HG03442 (cell line): Measurements from ENCODE around the gene RAP2A.
A peak's percentile ranks its signal among the peaks of the same experiment; 100 is the strongest.

Source experiments
- ATAC-seq: cut with Tn5 transposase; IDR thresholded peaks from one replicate; pipeline ENCODE4 v1.9.1; 2021; ENCODE audit warnings: mild to moderate bottlenecking, moderate library complexity; ENCODE audit not compliant: unreplicated experiment

The RAP2A gene

GRCh38 chr13:97446448-97446847 lies 12.5 kb downstream of the RAP2A start:
- ATAC-seq: no peak

GRCh38 chr13:97448503-97449251 lies 14.7 kb downstream of the RAP2A start:
- ATAC-seq: peak; percentile 50

- ATAC-seq: no peak
Observed at GRCh38 chr13:97454699-97455098, 20.7 kb downstream of the RAP2A start.

- no peak for ATAC-seq
Observed at GRCh38 chr13:97456047-97456446, 22.1 kb downstream of the RAP2A start.

- ATAC-seq: peak; percentile 26
Observed at GRCh38 chr13:97459215-97459777, 25.3 kb downstream of the RAP2A start.

- ATAC-seq: peak; percentile 93
Observed at GRCh38 chr13:97460004-97460775, 26.2 kb downstream of the RAP2A start.

- no peak for ATAC-seq
Observed at GRCh38 chr13:97460853-97461252, 26.9 kb downstream of the RAP2A start.

- no peak for ATAC-seq
Observed at GRCh38 chr13:97464561-97464960, 30.6 kb downstream of the RAP2A start.

- no peak for ATAC-seq
Observed at GRCh38 chr13:97466722-97467121, 32.8 kb downstream of the RAP2A start.

- ATAC-seq: no peak
Observed at GRCh38 chr13:97468331-97468730, 34.4 kb downstream of the RAP2A start.

- no peak for ATAC-seq
Observed at GRCh38 chr13:97471711-97472110, 37.7 kb downstream of the RAP2A start.

- no peak for ATAC-seq
Observed at GRCh38 chr13:97474349-97474980, 40.5 kb downstream of the RAP2A start.

GRCh38 chr13:97475011-97475410 lies 41.0 kb downstream of the RAP2A start:
- ATAC-seq: no peak

- no peak for ATAC-seq
Observed at GRCh38 chr13:97477844-97478243, 43.9 kb downstream of the RAP2A start.

- no peak for ATAC-seq
Observed at GRCh38 chr13:97478247-97478646, 44.3 kb downstream of the RAP2A start.

- ATAC-seq: no peak
Observed at GRCh38 chr13:97483465-97483864, 49.5 kb downstream of the RAP2A start.

- ATAC-seq: no peak
Observed at GRCh38 chr13:97484301-97484700, 50.3 kb downstream of the RAP2A start.

GRCh38 chr13:97485320-97485719 lies 51.4 kb downstream of the RAP2A start:
- ATAC-seq: no peak

- ATAC-seq: no peak
Observed at GRCh38 chr13:97490702-97491307, 56.8 kb downstream of the RAP2A start.

GRCh38 chr13:97491452-97491851 lies 57.5 kb downstream of the RAP2A start:
- ATAC-seq: no peak

GRCh38 chr13:97492257-97492656 lies 58.3 kb downstream of the RAP2A start:
- no peak for ATAC-seq
